Thyroid gland (tissue), 4 donors: ENCODE results near the gene GALNT14. TPM values are rescaled to one million over a fixed set of nuclear protein-coding genes. Genes with fewer than 3 reads are reported as not detected.

Source experiments
- DNase-seq, 2 donors: peaks; one replicate each; pipeline ENCODE4 v3.0.0-alpha.2; 2019
- H3K27ac ChIP-seq, 3 donors: fragments of 200-600 bp; sonication (generic); 1 replicate in 2 of 3; 2 replicates in 1 of 3; pipeline ENCODE4 v1.5.1; 2016 to 2019; ENCODE audit warnings: mild to moderate bottlenecking in 1 of 3, moderate library complexity in 1 of 3
- H3K27me3 ChIP-seq: fragments of 200-600 bp; sonication (generic); one replicate; pipeline ENCODE4 v1.5.1; 2019
- H3K36me3 ChIP-seq, 2 donors: fragments of 200-600 bp; sonication (generic); one replicate each; pipeline ENCODE4 v1.5.1; 2016 to 2019
- H3K4me1 ChIP-seq, 2 donors: fragments of 200-600 bp; sonication (generic); one replicate each; pipeline ENCODE4 v1.5.1; 2017 to 2019
- H3K4me3 ChIP-seq, 3 donors: fragments of 200-600 bp; sonication (generic); replicated peaks in 1 of 3; 1 replicate in 2 of 3; 2 replicates in 1 of 3; pipeline ENCODE4 v1.5.1; 2016; ENCODE audit warnings: mild to moderate bottlenecking in 1 of 3
- H3K9me3 ChIP-seq: fragments of 200-600 bp; sonication (generic); one replicate; pipeline ENCODE4 v1.5.1; 2017
- POLR2A ChIP-seq, 2 donors: fragments of 450-650 bp; IDR thresholded peaks; one replicate each; pipeline ENCODE4 v1.6.1; 2017; ENCODE audit warnings: antibody characterized with exemption in 2 of 2, mild to moderate bottlenecking in 2 of 2, moderate library complexity in 1 of 2
- WGBS, 2 donors: methylation state at CpG; one replicate each; pipeline ENCODE4 v1.1.5; 2017; 5-methylcytosine and 5-hydroxymethylcytosine counted together
- intact Hi-C: fragments of 100-400 bp; cut with DNase I; formaldehyde crosslinking; loops from one replicate; pipeline ENCODE4 v1.15.1; 2023
- total RNA-seq, 4 donors: library from RNA; depleted of rRNA; stranded (reverse); fragments of >200 nt; gene quantifications; one replicate each; pipeline ENCODE4 v1.2.3, GENCODE V29; 2016
- TF ChIP-seq, protein P1 (sequence below), 6 experiments: fragments of 200-600 bp in 3 of 6; fragments of 450-650 bp in 3 of 6; sonication (generic) in 3 of 6; IDR thresholded peaks; one replicate each; pipeline ENCODE4 v1.5.1; 2016 to 2019; ENCODE audit warnings: antibody characterized with exemption in 6 of 6, mild to moderate bottlenecking in 2 of 6, inconsistent platforms in 1 of 6, moderate library complexity in 1 of 6

Gene GALNT14
- total RNA-seq, 4 donors from 2014 or later, result 0.54 to 5.1 (median 1.1) TPM

DNA sequence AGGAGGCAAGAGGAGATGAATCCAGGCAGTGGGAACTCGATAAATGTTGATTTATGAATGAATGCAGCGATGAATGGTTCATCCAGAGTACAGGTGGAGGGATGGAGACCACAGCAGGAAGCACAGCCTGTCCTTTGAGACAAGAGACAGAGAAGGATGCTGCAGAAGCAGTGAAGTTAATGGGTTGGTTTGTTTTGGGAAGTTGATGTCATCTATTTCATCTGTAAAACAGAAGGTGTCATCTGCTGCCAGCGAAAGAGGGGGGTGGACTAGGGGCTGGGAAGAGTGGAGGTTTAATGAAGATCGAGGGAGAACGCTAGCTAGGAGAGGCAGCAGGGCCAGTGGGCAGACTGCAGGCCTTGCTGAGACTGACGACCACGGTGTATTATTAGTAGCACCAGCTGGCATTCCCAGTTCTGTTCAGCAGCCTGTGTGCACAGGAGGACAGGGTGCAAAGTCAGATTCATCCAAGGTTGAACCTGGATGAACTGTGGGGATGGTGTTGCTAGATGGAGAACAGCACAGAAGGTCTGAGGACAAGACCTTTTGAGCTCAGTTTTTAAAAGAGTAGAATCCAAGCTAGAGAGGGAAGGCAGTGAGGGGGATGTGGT is 210.7 kb downstream of the GALNT14 start:
- Histone ChIP-seq H3K27me3 (no peaks in the 10 kb centered on the region), H3K27ac (no peak overlapping the region), H3K4me1 (no peaks in the 10 kb centered on the region), H3K36me3 (no peaks in the 10 kb centered on the region), H3K9me3 (no peaks in the 10 kb centered on the region), H3K4me3 (no peak overlapping the region)
- 82 to 84% methylated on average over 7 of the region's 7 CpGs for WGBS, 2 donors
- no peak for DNase-seq
- intact Hi-C loops, result no loop called here
- TF ChIP-seq POLR2A (IDR thresholded peaks at IDR 0.05), result no peak
- TF ChIP-seq, protein P1, sequence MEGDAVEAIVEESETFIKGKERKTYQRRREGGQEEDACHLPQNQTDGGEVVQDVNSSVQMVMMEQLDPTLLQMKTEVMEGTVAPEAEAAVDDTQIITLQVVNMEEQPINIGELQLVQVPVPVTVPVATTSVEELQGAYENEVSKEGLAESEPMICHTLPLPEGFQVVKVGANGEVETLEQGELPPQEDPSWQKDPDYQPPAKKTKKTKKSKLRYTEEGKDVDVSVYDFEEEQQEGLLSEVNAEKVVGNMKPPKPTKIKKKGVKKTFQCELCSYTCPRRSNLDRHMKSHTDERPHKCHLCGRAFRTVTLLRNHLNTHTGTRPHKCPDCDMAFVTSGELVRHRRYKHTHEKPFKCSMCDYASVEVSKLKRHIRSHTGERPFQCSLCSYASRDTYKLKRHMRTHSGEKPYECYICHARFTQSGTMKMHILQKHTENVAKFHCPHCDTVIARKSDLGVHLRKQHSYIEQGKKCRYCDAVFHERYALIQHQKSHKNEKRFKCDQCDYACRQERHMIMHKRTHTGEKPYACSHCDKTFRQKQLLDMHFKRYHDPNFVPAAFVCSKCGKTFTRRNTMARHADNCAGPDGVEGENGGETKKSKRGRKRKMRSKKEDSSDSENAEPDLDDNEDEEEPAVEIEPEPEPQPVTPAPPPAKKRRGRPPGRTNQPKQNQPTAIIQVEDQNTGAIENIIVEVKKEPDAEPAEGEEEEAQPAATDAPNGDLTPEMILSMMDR (IDR thresholded peaks at IDR 0.05), result no peak

DNA sequence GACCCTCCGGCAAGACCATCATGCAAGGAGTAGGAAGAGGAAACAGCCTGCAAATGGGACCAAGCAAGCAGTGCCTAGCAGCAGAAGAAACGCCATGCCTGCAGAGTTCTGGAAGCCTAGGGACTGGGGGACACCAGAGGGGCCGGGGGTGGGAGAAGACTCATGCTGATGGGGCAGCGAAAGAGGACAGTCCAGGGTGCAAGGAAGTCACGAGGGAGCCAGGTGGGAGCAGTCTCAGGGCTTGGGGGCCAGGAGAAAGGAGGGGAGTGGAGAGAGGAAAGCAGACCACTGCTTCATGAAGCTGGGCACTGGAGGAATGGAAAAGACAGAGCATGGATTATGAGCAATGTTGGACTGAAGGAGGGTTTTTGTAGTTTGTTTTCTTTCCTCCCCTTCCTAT is 211.6 kb downstream of the GALNT14 start:
- TF ChIP-seq, protein P1 (IDR thresholded peaks at IDR 0.05), result no peak
- TF ChIP-seq POLR2A (IDR thresholded peaks at IDR 0.05), result no peak
- no peak for DNase-seq
- Histone ChIP-seq H3K36me3 (no peaks in the 10 kb centered on the region), H3K9me3 (no peaks in the 10 kb centered on the region), H3K4me1 (no peaks in the 10 kb centered on the region), H3K27me3 (no peaks in the 10 kb centered on the region), H3K4me3 (no peak overlapping the region), H3K27ac (no peak overlapping the region)
- 81 to 89% methylated on average over 5 of the region's 5 CpGs for WGBS, 2 donors
- intact Hi-C loops, result no loop called here

DNA sequence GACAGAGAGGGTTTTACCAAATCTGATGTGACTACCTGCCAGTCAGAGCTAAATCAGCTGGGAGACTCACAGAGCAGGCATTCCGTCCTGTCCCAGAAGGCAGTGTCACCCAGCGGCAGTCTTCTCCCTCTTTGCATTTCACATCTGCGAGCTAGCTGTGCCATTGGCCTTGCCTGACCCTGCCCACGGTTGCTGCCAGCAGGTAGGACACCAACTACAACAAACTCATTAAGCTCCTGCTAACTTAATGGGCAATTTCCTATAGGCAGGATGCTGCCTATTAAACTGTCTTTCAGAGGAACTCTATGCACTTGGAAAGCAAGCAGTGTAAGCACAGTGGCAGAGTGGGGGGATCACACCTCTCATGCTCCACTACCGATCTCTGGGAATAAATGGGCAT is 214.6 kb downstream of the GALNT14 start:
- intact Hi-C loops, result no loop called here
- 73 to 86% methylated on average over 5 of the region's 5 CpGs for WGBS, 2 donors
- no peaks in the 10 kb centered on the region for H3K9me3 ChIP-seq
- H3K27ac ChIP-seq, result no peak overlapping the region
- H3K27me3 ChIP-seq, result no peaks in the 10 kb centered on the region
- H3K4me1 ChIP-seq, result no peaks in the 10 kb centered on the region
- H3K36me3 ChIP-seq, result no peaks in the 10 kb centered on the region
- no peak for DNase-seq
- no peak overlapping the region for H3K4me3 ChIP-seq
- no peak for TF ChIP-seq POLR2A (IDR thresholded peaks at IDR 0.05)
- TF ChIP-seq, protein P1 (IDR thresholded peaks at IDR 0.05), result no peak

DNA sequence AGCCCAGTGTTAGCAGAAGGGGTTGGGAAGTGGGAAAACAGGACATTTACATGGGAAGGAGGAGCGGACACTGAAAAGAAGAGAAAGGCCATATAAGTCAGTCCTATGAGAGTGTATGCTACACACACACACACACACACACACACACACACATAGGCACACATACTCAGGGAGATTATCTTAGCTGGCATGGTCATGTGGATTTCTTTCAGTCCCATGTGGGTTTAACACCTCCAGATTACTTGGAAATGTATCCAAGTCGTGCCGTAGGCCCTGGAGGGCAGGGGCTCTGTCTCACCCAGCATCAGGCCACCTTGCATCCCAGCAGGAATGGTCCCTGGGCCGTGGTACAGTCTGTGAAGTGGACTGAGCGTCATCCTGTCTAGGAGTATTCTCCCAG is 217.7 kb downstream of the GALNT14 start:
- intact Hi-C loops, result no loop called here
- Histone ChIP-seq H3K4me1 (no peaks in the 10 kb centered on the region), H3K27ac (no peak overlapping the region), H3K27me3 (no peaks in the 10 kb centered on the region), H3K9me3 (no peaks in the 10 kb centered on the region), H3K4me3 (no peak overlapping the region), H3K36me3 (no peaks in the 10 kb centered on the region)
- no peak for DNase-seq
- TF ChIP-seq, protein P1 (IDR thresholded peaks at IDR 0.05), result no peak
- TF ChIP-seq POLR2A (IDR thresholded peaks at IDR 0.05), result no peak
- 89 to 92% methylated on average over 5 of the region's 5 CpGs for WGBS, 2 donors

DNA sequence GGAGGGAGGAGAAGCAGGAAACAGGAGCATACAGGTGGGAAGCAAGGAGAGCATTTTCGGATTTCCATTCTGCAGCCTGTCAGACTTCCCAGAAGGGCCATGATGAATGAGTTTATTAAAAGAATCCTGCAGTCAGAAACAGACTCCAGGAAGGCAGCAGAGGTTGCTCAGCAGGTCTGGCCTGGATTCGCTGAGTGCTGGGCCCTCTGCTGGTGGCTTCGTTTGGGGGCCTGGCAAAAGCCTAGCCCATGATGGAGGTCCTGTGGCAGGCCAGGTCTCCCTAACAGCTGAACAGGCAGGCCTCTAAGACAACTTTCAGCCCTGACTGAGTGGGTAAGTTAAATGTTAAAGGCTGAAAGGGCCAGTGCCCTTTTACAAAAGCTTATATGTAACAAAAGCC is 222.8 kb downstream of the GALNT14 start:
- peak; percentile 15 to 16 for DNase-seq
- Histone ChIP-seq H3K27ac (no peak overlapping the region), H3K4me3 (no peak overlapping the region), H3K36me3 (no peaks in the 10 kb centered on the region), H3K27me3 (no peaks in the 10 kb centered on the region), H3K4me1 (no peaks in the 10 kb centered on the region), H3K9me3 (no peaks in the 10 kb centered on the region)
- 26 to 27% methylated on average over 3 of the region's 3 CpGs for WGBS, 2 donors
- no peak for TF ChIP-seq POLR2A (IDR thresholded peaks at IDR 0.05)
- TF ChIP-seq, protein P1 (IDR thresholded peaks at IDR 0.05), result no peak
- intact Hi-C loops, result no loop called here
